Hepatocyte (in vitro differentiated cells): Measurements from ENCODE around the gene SHOC1.

Experiments used
- CTCF ChIP-seq: fragments of 200-600 bp; sonication (generic); IDR thresholded peaks from 2 replicates; pipeline ENCODE4 v1.5.1; 2016; ENCODE audit warnings: antibody characterized with exemption, mild to moderate bottlenecking; ENCODE audit not compliant: poor library complexity
- EZH2 ChIP-seq: fragments of 200-600 bp; sonication (generic); IDR thresholded peaks from 2 replicates; pipeline ENCODE4 v1.6.1; 2016; ENCODE audit warnings: antibody characterized with exemption, mild to moderate bottlenecking, borderline replicate concordance
- EZH2phosphoT487 ChIP-seq: fragments of 200-600 bp; sonication (generic); IDR thresholded peaks from one replicate; pipeline ENCODE4 v1.6.1; 2018; ENCODE audit warnings: antibody characterized with exemption, mild to moderate bottlenecking, low read depth, moderate library complexity; ENCODE audit not compliant: unreplicated experiment, severe bottlenecking

- TF ChIP-seq CTCF (no peak), EZH2 (no peak), EZH2phosphoT487 (no peak)
Observed at GRCh38 chr9:111840442-111840841, 45.7 kb upstream of the SHOC1 start.
